Memory B cell (primary cell): ENCODE measurements around the gene ATXN2.
"Not testable (repeated sequence)": the region's sequence is repeated elsewhere in the genome, so short reads cannot be mapped to it uniquely, and the experiment has no call there.

Source experiments
- ATAC-seq: fragments of 150-1000 bp; cut with Tn5 transposase; 2 replicates; pipeline ENCODE4 v1.10.0; 2021; ENCODE audit warnings: low read depth, mild to moderate bottlenecking, moderate library complexity
- DNase-seq, 2 donors: peaks; one replicate each; pipeline ENCODE4 v3.0.0; 2022; ENCODE audit warnings: low spot score in 2 of 2
- H3K27ac Mint-ChIP-seq: one replicate; pipeline ENCODE4 v1.8.0; 2022; ENCODE audit warnings: mild to moderate bottlenecking, moderate library complexity, mixed read lengths
- H3K27me3 Mint-ChIP-seq: one replicate; pipeline ENCODE4 v1.8.0; 2022; ENCODE audit warnings: mixed read lengths
- H3K36me3 Mint-ChIP-seq: one replicate; pipeline ENCODE4 v1.8.0; 2022; ENCODE audit warnings: mild to moderate bottlenecking, mixed read lengths
- H3K4me1 Mint-ChIP-seq: one replicate; pipeline ENCODE4 v1.8.0; 2022; ENCODE audit warnings: mixed read lengths
- H3K4me3 Mint-ChIP-seq: one replicate; pipeline ENCODE4 v1.8.0; 2022; ENCODE audit warnings: mild to moderate bottlenecking, moderate library complexity, mixed read lengths
- H3K9me3 Mint-ChIP-seq: one replicate; pipeline ENCODE4 v1.8.0; 2022; ENCODE audit warnings: mixed read lengths

The ATXN2 gene

DNA sequence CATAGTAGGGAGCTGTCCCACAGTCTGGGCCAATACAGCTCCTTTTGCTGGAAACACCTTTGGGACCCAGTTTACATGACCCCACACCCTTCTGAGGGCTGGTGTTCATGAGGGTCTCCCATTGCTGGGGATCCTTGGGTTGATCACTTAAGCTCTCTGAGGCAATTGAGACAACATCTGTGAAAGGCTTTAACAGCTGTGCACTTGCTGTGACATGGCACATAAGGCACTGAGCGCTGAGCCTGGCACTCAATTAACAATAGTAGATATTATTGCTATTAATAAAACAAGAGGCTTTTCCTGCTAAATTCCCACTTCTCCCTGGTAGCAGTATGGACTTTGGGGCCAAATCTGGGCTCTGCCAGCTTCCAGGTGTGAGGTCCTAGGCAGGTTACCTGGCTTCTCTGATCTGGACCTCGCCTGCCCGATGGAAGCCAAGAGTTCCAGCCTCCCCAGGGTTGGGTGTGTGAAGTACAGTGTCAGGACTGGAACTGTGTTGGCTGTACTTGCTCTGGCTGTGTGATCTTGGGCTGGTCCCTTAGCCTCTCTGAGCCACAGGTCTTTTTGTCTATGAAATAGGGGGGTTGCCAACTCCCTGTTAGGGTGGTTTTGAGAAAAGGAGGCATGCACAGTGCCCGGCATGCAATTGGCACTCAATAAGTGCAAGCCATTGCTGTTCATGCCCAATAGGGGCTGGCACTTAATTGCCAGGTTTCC, 190.3 kb downstream of the ATXN2 start:
- peak overlapping the region; percentile 93 for H3K27ac Mint-ChIP-seq
- ATAC-seq: no peak
- H3K9me3 Mint-ChIP-seq: no peaks in the 10 kb centered on the region
- H3K36me3 Mint-ChIP-seq: peaks cover 2% of the 10 kb centered on the region
- H3K27me3 Mint-ChIP-seq: no peaks in the 10 kb centered on the region
- H3K4me3 Mint-ChIP-seq: peak overlapping the region; percentile 70
- DNase-seq: no peak
- peaks cover 58% of the 10 kb centered on the region for H3K4me1 Mint-ChIP-seq

GRCh38 chr12:111408116-111408440, 191.0 kb downstream of the ATXN2 start:
- Mint-ChIP-seq H3K27ac (peak overlapping the region; percentile 93), H3K9me3 (no peaks in the 10 kb centered on the region), H3K4me3 (peak overlapping the region; percentile 84), H3K4me1 (peaks cover 57% of the 10 kb centered on the region), H3K27me3 (no peaks in the 10 kb centered on the region), H3K36me3 (no peaks in the 10 kb centered on the region)
- no peak for ATAC-seq
- DNase-seq: no peak

DNA sequence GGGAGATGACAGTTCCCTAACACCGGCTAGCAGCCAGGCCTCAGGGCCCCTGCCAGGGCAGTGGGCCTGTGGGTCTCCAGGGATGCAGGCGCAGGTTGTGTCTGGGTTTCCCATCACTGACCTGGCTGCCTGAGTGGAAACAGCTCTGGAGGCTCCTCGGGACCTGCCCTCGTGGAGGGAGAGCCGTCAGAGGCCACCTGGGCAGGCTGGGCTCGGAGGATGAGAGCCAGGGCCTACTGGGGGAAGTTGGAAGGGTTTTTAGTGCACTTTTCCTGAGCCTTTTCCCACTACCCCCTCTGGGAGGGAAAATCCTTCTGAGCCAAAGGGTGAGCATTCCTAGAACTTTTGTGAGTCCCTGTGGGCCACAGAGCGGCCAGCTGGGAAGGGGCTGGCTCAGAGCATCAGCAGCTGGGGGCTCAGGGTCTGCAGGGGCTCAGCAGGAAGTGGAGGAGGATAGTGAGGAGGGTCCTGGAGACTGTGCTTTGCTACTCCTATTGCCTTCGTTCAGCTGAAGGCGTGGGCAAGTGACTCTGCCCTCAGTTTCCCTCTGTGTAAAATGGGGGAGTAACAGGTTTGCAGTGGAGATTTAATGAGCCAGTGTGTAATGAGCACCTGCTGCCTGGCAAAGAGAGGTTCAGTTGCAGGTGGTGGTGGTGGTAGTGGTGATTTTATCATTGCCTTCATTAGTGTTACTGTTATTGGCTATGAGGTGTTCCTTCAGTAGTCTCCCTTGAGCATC, 191.6 kb downstream of the ATXN2 start:
- peak overlapping the region; percentile 84 for H3K4me3 Mint-ChIP-seq
- peak overlapping the region; percentile 93 for H3K27ac Mint-ChIP-seq
- H3K27me3 Mint-ChIP-seq: no peaks in the 10 kb centered on the region
- no peak for ATAC-seq
- peaks cover 56% of the 10 kb centered on the region for H3K4me1 Mint-ChIP-seq
- peak in 1 of 2 donors; percentile 48 for DNase-seq
- H3K9me3 Mint-ChIP-seq: no peaks in the 10 kb centered on the region
- H3K36me3 Mint-ChIP-seq: no peaks in the 10 kb centered on the region

DNA sequence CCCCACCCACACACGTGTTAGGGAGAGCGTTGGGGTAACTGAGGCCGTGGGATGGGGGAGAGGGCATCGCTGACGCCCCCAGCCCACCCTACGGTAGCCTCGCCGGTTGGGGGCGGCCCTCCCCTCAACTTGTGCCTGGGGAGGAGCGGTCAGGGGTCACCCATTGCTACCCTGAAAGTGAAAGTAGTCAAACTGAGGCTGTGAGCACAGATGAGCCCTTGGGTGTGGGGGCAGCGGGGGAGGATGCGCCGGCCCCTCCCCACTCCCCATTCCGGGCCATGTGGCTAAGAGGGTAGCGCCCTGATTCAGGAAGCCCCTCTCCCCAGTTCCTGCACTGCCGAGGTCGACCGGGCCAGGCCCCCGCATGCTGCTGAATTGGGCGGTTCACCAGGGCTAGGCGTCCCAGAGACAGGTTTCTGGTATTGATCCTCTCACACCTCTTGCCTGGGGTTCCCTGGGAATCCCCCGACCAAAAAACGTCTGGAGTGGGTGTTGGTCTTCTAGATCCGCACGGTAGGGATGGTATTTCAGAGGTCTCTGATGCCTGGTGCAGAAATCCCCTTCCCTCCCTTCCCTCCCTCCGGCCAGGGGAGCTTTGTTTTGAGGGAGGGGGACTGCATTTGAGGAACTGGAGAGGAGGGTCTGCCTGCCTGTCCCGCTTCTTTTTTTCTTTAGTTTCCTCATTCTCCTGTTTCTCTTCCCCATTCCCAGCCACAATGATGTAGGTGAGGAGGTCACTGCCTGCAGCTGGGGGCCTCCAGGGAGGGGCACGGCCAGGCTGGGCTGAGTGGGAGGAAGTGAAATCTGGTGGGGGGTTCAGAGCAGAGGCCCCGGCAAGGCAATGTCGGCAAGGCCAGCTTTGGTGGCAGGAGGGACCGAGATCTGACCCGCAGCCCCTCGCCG, 192.4 kb downstream of the ATXN2 start:
- H3K27ac Mint-ChIP-seq: peak overlapping the region; percentile 93
- H3K4me1 Mint-ChIP-seq: peaks cover 48% of the 10 kb centered on the region
- ATAC-seq: peak; percentile 11
- H3K27me3 Mint-ChIP-seq: no peaks in the 10 kb centered on the region
- DNase-seq: peak; percentile 47 to 53
- no peaks in the 10 kb centered on the region for H3K9me3 Mint-ChIP-seq
- no peaks in the 10 kb centered on the region for H3K36me3 Mint-ChIP-seq
- peak overlapping the region; percentile 84 for H3K4me3 Mint-ChIP-seq

- no peaks in the 10 kb centered on the region for H3K9me3 Mint-ChIP-seq
- no peak for DNase-seq
Observed at GRCh38 chr12:111405859-111406473, 193.1 kb downstream of the ATXN2 start, which contains the start of gene SH2B3. Gene SH2B3, plus strand, starts transcription at chr12:111405923. Its CDS starts 12,223 bp downstream, at chr12:111418146.

GRCh38 chr12:111405149-111405858, 193.8 kb downstream of the ATXN2 start:
- Mint-ChIP-seq H3K27ac (peak overlapping the region; percentile 99), H3K36me3 (no peaks in the 10 kb centered on the region), H3K4me3 (peak overlapping the region; percentile 97), H3K9me3 (no peaks in the 10 kb centered on the region), H3K27me3 (no peaks in the 10 kb centered on the region), H3K4me1 (peaks cover 45% of the 10 kb centered on the region)
- DNase-seq (peak; percentile 99), ATAC-seq (peak; percentile 64)

More at GRCh38 chr12:111405859-111406473, 193.1 kb downstream of the ATXN2 start, which contains the start of gene SH2B3:
- Mint-ChIP-seq H3K27me3 (no peaks in the 10 kb centered on the region), H3K36me3 (no peaks in the 10 kb centered on the region), H3K4me1 (peaks cover 48% of the 10 kb centered on the region), H3K27ac (peak within 1 kb of the TSS; percentile 99), H3K4me3 (peak within 1 kb of the TSS; percentile 97)
- ATAC-seq: peak; percentile 10

- H3K27ac Mint-ChIP-seq: peak overlapping the region; percentile 99
- no peaks in the 10 kb centered on the region for H3K27me3 Mint-ChIP-seq
- no peaks in the 10 kb centered on the region for H3K36me3 Mint-ChIP-seq
- peaks cover 48% of the 10 kb centered on the region for H3K4me1 Mint-ChIP-seq
- peak; percentile 50 to 58 for DNase-seq
- peak overlapping the region; percentile 97 for H3K4me3 Mint-ChIP-seq
- H3K9me3 Mint-ChIP-seq: no peaks in the 10 kb centered on the region
- ATAC-seq: peak; percentile 9
Observed at GRCh38 chr12:111404362-111405148, 194.6 kb downstream of the ATXN2 start.

GRCh38 chr12:111402490-111402824, 196.7 kb downstream of the ATXN2 start:
- H3K36me3 Mint-ChIP-seq, H3K27me3 Mint-ChIP-seq, H3K9me3 Mint-ChIP-seq, ATAC-seq, DNase-seq: not testable (repeated sequence)
- Mint-ChIP-seq H3K4me3 (peak overlapping the region; percentile 83), H3K4me1 (peaks cover 43% of the 10 kb centered on the region), H3K27ac (peak overlapping the region; percentile 99)
